T-helper 2 cell treated with Interferon-gamma antibody and Interleukin-4, amounts not matched to agents 5 μg/mL and 100 μg/mL, for 36 hours (primary cell): Measurements from ENCODE around the gene SLC35B1.

Source experiments
- DNase-seq: peaks from one replicate; pipeline ENCODE4 v3.0.0; 2021; ENCODE audit warnings: low spot score
- H3K27ac Mint-ChIP-seq: one replicate; pipeline ENCODE4 v1.8.0; 2021; ENCODE audit warnings: mild to moderate bottlenecking, mixed read lengths
- H3K27me3 Mint-ChIP-seq: one replicate; pipeline ENCODE4 v1.8.0; 2021; ENCODE audit warnings: low read depth, mixed read lengths
- H3K36me3 Mint-ChIP-seq: one replicate; pipeline ENCODE4 v1.8.0; 2021; ENCODE audit warnings: low read depth, mixed read lengths
- H3K4me1 Mint-ChIP-seq: one replicate; pipeline ENCODE4 v1.8.0; 2021; ENCODE audit warnings: low read depth, mixed read lengths
- H3K4me3 Mint-ChIP-seq: one replicate; pipeline ENCODE4 v1.8.0; 2022; ENCODE audit warnings: mild to moderate bottlenecking, moderate library complexity, mixed read lengths
- H3K9me3 Mint-ChIP-seq: one replicate; pipeline ENCODE4 v1.8.0; 2021; ENCODE audit warnings: mixed read lengths

SLC35B1 gene

GRCh38 chr17:49742166-49742638 is 34.4 kb upstream of the SLC35B1 start:
- Mint-ChIP-seq H3K4me3 (peak overlapping the region; percentile 96), H3K27me3 (no peaks in the 10 kb centered on the region), H3K4me1 (peaks cover 80% of the 10 kb centered on the region), H3K36me3 (peaks cover 59% of the 10 kb centered on the region), H3K9me3 (peaks cover 6% of the 10 kb centered on the region), H3K27ac (peak overlapping the region; percentile 99)
- DNase-seq, result no peak

GRCh38 chr17:49741692-49742076 is 33.9 kb upstream of the SLC35B1 start:
- peak overlapping the region; percentile 96 for H3K4me3 Mint-ChIP-seq
- DNase-seq, result no peak
- peak overlapping the region; percentile 99 for H3K27ac Mint-ChIP-seq
- H3K36me3 Mint-ChIP-seq, result peaks cover 62% of the 10 kb centered on the region
- no peaks in the 10 kb centered on the region for H3K27me3 Mint-ChIP-seq
- H3K4me1 Mint-ChIP-seq, result peaks cover 80% of the 10 kb centered on the region
- H3K9me3 Mint-ChIP-seq, result peaks cover 6% of the 10 kb centered on the region

GRCh38 chr17:49741009-49741691 is 33.4 kb upstream of the SLC35B1 start:
- H3K4me1 Mint-ChIP-seq, result peaks cover 78% of the 10 kb centered on the region
- H3K9me3 Mint-ChIP-seq, result peaks cover 6% of the 10 kb centered on the region
- no peak for DNase-seq
- H3K27me3 Mint-ChIP-seq, result no peaks in the 10 kb centered on the region
- peak overlapping the region; percentile 96 for H3K4me3 Mint-ChIP-seq
- peaks cover 60% of the 10 kb centered on the region for H3K36me3 Mint-ChIP-seq
- peak overlapping the region; percentile 99 for H3K27ac Mint-ChIP-seq

GRCh38 chr17:49739641-49740271 is 32.0 kb upstream of the SLC35B1 start:
- peak; percentile 79 for DNase-seq
- H3K9me3 Mint-ChIP-seq, result no peaks in the 10 kb centered on the region
- peaks cover 49% of the 10 kb centered on the region for H3K36me3 Mint-ChIP-seq
- peak overlapping the region; percentile 99 for H3K27ac Mint-ChIP-seq
- no peaks in the 10 kb centered on the region for H3K27me3 Mint-ChIP-seq
- H3K4me1 Mint-ChIP-seq, result peaks cover 66% of the 10 kb centered on the region
- H3K4me3 Mint-ChIP-seq, result peak overlapping the region; percentile 96

GRCh38 chr17:49738456-49739163 is 30.8 kb upstream of the SLC35B1 start:
- no peak for DNase-seq
- no peaks in the 10 kb centered on the region for H3K9me3 Mint-ChIP-seq
- H3K36me3 Mint-ChIP-seq, result peaks cover 50% of the 10 kb centered on the region
- peak overlapping the region; percentile 99 for H3K27ac Mint-ChIP-seq
- H3K4me3 Mint-ChIP-seq, result peak overlapping the region; percentile 96
- H3K4me1 Mint-ChIP-seq, result peaks cover 62% of the 10 kb centered on the region
- H3K27me3 Mint-ChIP-seq, result no peaks in the 10 kb centered on the region

- Mint-ChIP-seq H3K4me1 (peaks cover 40% of the 10 kb centered on the region), H3K36me3 (peaks cover 44% of the 10 kb centered on the region), H3K27me3 (no peaks in the 10 kb centered on the region), H3K9me3 (no peaks in the 10 kb centered on the region), H3K4me3 (no peak overlapping the region), H3K27ac (peak overlapping the region; percentile 26)
- DNase-seq, result no peak
Observed at GRCh38 chr17:49734515-49735490, 27.0 kb upstream of the SLC35B1 start.

GRCh38 chr17:49731435-49731831 is 23.7 kb upstream of the SLC35B1 start:
- H3K9me3 Mint-ChIP-seq, result no peaks in the 10 kb centered on the region
- no peak for DNase-seq
- peaks cover 42% of the 10 kb centered on the region for H3K36me3 Mint-ChIP-seq
- H3K4me3 Mint-ChIP-seq, result no peak overlapping the region
- no peak overlapping the region for H3K27ac Mint-ChIP-seq
- no peaks in the 10 kb centered on the region for H3K27me3 Mint-ChIP-seq
- peaks cover 20% of the 10 kb centered on the region for H3K4me1 Mint-ChIP-seq

- Mint-ChIP-seq H3K9me3 (no peaks in the 10 kb centered on the region), H3K36me3 (peaks cover 45% of the 10 kb centered on the region), H3K27ac (no peak overlapping the region), H3K4me1 (peaks cover 18% of the 10 kb centered on the region), H3K27me3 (no peaks in the 10 kb centered on the region), H3K4me3 (no peak overlapping the region)
- no peak for DNase-seq
Observed at GRCh38 chr17:49730785-49731434, 23.1 kb upstream of the SLC35B1 start.

- peaks cover 21% of the 10 kb centered on the region for H3K4me1 Mint-ChIP-seq
- no peak for DNase-seq
- no peak overlapping the region for H3K4me3 Mint-ChIP-seq
- no peaks in the 10 kb centered on the region for H3K27me3 Mint-ChIP-seq
- H3K9me3 Mint-ChIP-seq, result peaks cover 4% of the 10 kb centered on the region
- H3K36me3 Mint-ChIP-seq, result peaks cover 51% of the 10 kb centered on the region
- H3K27ac Mint-ChIP-seq, result no peak overlapping the region
Observed at GRCh38 chr17:49730078-49730784, 22.5 kb upstream of the SLC35B1 start.

- Mint-ChIP-seq H3K36me3 (peaks cover 54% of the 10 kb centered on the region), H3K27ac (peak overlapping the region; percentile 22), H3K27me3 (no peaks in the 10 kb centered on the region), H3K4me1 (peaks cover 22% of the 10 kb centered on the region), H3K9me3 (peaks cover 4% of the 10 kb centered on the region), H3K4me3 (no peak overlapping the region)
- no peak for DNase-seq
Observed at GRCh38 chr17:49729069-49729468, 21.3 kb upstream of the SLC35B1 start.

GRCh38 chr17:49728425-49728824 is 20.7 kb upstream of the SLC35B1 start:
- Mint-ChIP-seq H3K4me3 (no peak overlapping the region), H3K9me3 (peaks cover 4% of the 10 kb centered on the region), H3K27me3 (no peaks in the 10 kb centered on the region), H3K36me3 (peaks cover 56% of the 10 kb centered on the region), H3K27ac (no peak overlapping the region), H3K4me1 (peaks cover 22% of the 10 kb centered on the region)
- DNase-seq, result no peak

GRCh38 chr17:49727380-49727779 is 19.6 kb upstream of the SLC35B1 start:
- H3K27ac Mint-ChIP-seq, result peak overlapping the region; percentile 26

More at GRCh38 chr17:49727380-49727779, 19.6 kb upstream of the SLC35B1 start:
- no peak for DNase-seq
- peaks cover 58% of the 10 kb centered on the region for H3K36me3 Mint-ChIP-seq
- no peaks in the 10 kb centered on the region for H3K27me3 Mint-ChIP-seq
- peaks cover 20% of the 10 kb centered on the region for H3K4me1 Mint-ChIP-seq
- H3K4me3 Mint-ChIP-seq, result no peak overlapping the region
- peaks cover 4% of the 10 kb centered on the region for H3K9me3 Mint-ChIP-seq
